T-helper 2 cell (primary cell): ENCODE results near the gene POMP.

Experiments
- DNase-seq, 5 experiments: peaks; one replicate each; pipeline versions ENCODE4 v3.0.0 to v3.0.0-alpha.2; 2012 to 2022

The POMP gene

GRCh38 chr13:28697441-28697840, 38.5 kb downstream of the POMP start:
- DNase-seq: no peak

- no peak for DNase-seq
These were observed 40.3 kb downstream of the POMP start for GRCh38 chr13:28699246-28699645.

GRCh38 chr13:28704282-28704681, 45.4 kb downstream of the POMP start:
- no peak for DNase-seq

- DNase-seq: no peak
These were observed 46.0 kb downstream of the POMP start for GRCh38 chr13:28704919-28705318.

- DNase-seq: no peak
These were observed 46.6 kb downstream of the POMP start for GRCh38 chr13:28705461-28706083.

GRCh38 chr13:28707629-28708427, 48.9 kb downstream of the POMP start:
- DNase-seq: peak in 1 of 5 experiments; percentile 91

GRCh38 chr13:28710161-28710560, 51.2 kb downstream of the POMP start:
- no peak for DNase-seq

- no peak for DNase-seq
These were observed 55.7 kb downstream of the POMP start for GRCh38 chr13:28714651-28715050.

- no peak for DNase-seq
These were observed 57.6 kb downstream of the POMP start for GRCh38 chr13:28716511-28716910.

- DNase-seq: no peak
These were observed 58.2 kb downstream of the POMP start for GRCh38 chr13:28717170-28717569.

- no peak for DNase-seq
These were observed 59.2 kb downstream of the POMP start for GRCh38 chr13:28718196-28718542.

- peak; percentile 91 to 98 (median 96) for DNase-seq
These were observed 59.8 kb downstream of the POMP start, which contains the start of gene SLC46A3 for GRCh38 chr13:28718543-28719226. Gene SLC46A3 (minus strand): TSS chr13:28718970. CDS start chr13:28717998, 972 bp downstream.

- no peak for DNase-seq
These were observed 60.5 kb downstream of the POMP start for GRCh38 chr13:28719227-28720055.

- no peak for DNase-seq
These were observed 64.9 kb downstream of the POMP start for GRCh38 chr13:28723806-28724205.

- no peak for DNase-seq
These were observed 66.2 kb downstream of the POMP start for GRCh38 chr13:28725046-28725610.
